ENCODE results near the gene TMUB2. TPM values are rescaled to one million over a fixed set of nuclear protein-coding genes. Genes with fewer than 3 reads are reported as not detected.

The TMUB2 gene
- total RNA-seq, 4 donors from 2014 or later, result 19.8 to 66.6 (median 52.7) TPM

- TF ChIP-seq CTCF (IDR thresholded peaks at IDR 0.05) (no peak), POLR2A (IDR thresholded peaks at IDR 0.05) (no peak)
- Histone ChIP-seq H3K9me3 (no peaks in the 10 kb centered on the region), H3K4me3 (no peak overlapping the region), H3K27me3 (no peaks in the 10 kb centered on the region), H3K4me1 (peaks cover 0 to 20% (median 9%) of the 10 kb centered on the region in 4 donors), H3K27ac (no peak overlapping the region), H3K36me3 (peaks cover 0 to 62% (median 0%) of the 10 kb centered on the region in 3 donors)
- DNase-seq, result no peak
Observed at GRCh38 chr17:44191369-44191768, 4.6 kb downstream of the TMUB2 start.

- peaks cover 0 to 23% (median 9%) of the 10 kb centered on the region in 4 donors for H3K4me1 ChIP-seq
- H3K27me3 ChIP-seq, result no peaks in the 10 kb centered on the region
- peaks cover 0 to 66% (median 0%) of the 10 kb centered on the region in 3 donors for H3K36me3 ChIP-seq
- TF ChIP-seq CTCF (IDR thresholded peaks at IDR 0.05), result no peak
- TF ChIP-seq POLR2A (IDR thresholded peaks at IDR 0.05), result no peak
- peak overlapping the region in 2 of 4 donors; percentile 2 to 19 for H3K27ac ChIP-seq
- no peaks in the 10 kb centered on the region for H3K9me3 ChIP-seq
- H3K4me3 ChIP-seq, result no peak overlapping the region
- no peak for DNase-seq
Observed at GRCh38 chr17:44191941-44192496, 5.2 kb downstream of the TMUB2 start.

GRCh38 chr17:44192750-44193149 is 6.0 kb downstream of the TMUB2 start:
- DNase-seq, result no peak
- TF ChIP-seq CTCF (IDR thresholded peaks at IDR 0.05), result no peak
- TF ChIP-seq POLR2A (IDR thresholded peaks at IDR 0.05), result no peak
- Histone ChIP-seq H3K4me3 (no peak overlapping the region), H3K9me3 (no peaks in the 10 kb centered on the region), H3K27ac (peak overlapping the region in 1 of 4 donors; percentile 2), H3K36me3 (peaks cover 0 to 72% (median 0%) of the 10 kb centered on the region in 3 donors), H3K4me1 (peaks cover 0 to 30% (median 5%) of the 10 kb centered on the region in 4 donors), H3K27me3 (no peaks in the 10 kb centered on the region)

- TF ChIP-seq CTCF (IDR thresholded peaks at IDR 0.05) (no peak), POLR2A (IDR thresholded peaks at IDR 0.05) (no peak)
- Histone ChIP-seq H3K27me3 (no peaks in the 10 kb centered on the region), H3K27ac (no peak overlapping the region), H3K4me3 (no peak overlapping the region), H3K9me3 (no peaks in the 10 kb centered on the region), H3K4me1 (peaks cover 0 to 30% (median 4%) of the 10 kb centered on the region in 4 donors), H3K36me3 (peaks cover 0 to 72% (median 0%) of the 10 kb centered on the region in 3 donors)
- DNase-seq, result no peak
Observed at GRCh38 chr17:44193326-44194084, 6.7 kb downstream of the TMUB2 start.

GRCh38 chr17:44197107-44197506 is 10.3 kb downstream of the TMUB2 start:
- Histone ChIP-seq H3K27me3 (no peaks in the 10 kb centered on the region), H3K4me1 (peaks cover 0 to 33% (median 6%) of the 10 kb centered on the region in 4 donors), H3K4me3 (no peak overlapping the region), H3K36me3 (peaks cover 0 to 50% (median 0%) of the 10 kb centered on the region in 3 donors), H3K9me3 (no peaks in the 10 kb centered on the region), H3K27ac (peak overlapping the region in 1 of 4 donors; percentile 100)
- no peak for TF ChIP-seq CTCF (IDR thresholded peaks at IDR 0.05)
- no peak for TF ChIP-seq POLR2A (IDR thresholded peaks at IDR 0.05)
- DNase-seq, result no peak

All from Peyer's patch (tissue), 4 donors.